Esophagus muscularis mucosa (tissue), 3 donors: ENCODE measurements around the gene PABPN1.

Experiments used
- CTCF ChIP-seq, 3 experiments: fragments of 200-600 bp in 2 of 3; fragments of 450-650 bp in 1 of 3; sonication (generic) in 2 of 3; IDR thresholded peaks; one replicate each; pipeline ENCODE4 v1.5.1; 2017 to 2019; ENCODE audit warnings: antibody characterized with exemption in 3 of 3, mild to moderate bottlenecking in 2 of 3, moderate library complexity in 1 of 3
- POLR2A ChIP-seq: fragments of 450-650 bp; IDR thresholded peaks from one replicate; pipeline ENCODE4 v1.6.1; 2017; ENCODE audit warnings: antibody characterized with exemption, moderate library complexity, mild to moderate bottlenecking, low read depth
- POLR2AphosphoS5 ChIP-seq, 2 donors: sonication (generic); formaldehyde crosslinking; IDR thresholded peaks; one replicate each; pipeline ENCODE4 v1.6.1; 2017; ENCODE audit warnings: antibody characterized with exemption in 2 of 2

DNA sequence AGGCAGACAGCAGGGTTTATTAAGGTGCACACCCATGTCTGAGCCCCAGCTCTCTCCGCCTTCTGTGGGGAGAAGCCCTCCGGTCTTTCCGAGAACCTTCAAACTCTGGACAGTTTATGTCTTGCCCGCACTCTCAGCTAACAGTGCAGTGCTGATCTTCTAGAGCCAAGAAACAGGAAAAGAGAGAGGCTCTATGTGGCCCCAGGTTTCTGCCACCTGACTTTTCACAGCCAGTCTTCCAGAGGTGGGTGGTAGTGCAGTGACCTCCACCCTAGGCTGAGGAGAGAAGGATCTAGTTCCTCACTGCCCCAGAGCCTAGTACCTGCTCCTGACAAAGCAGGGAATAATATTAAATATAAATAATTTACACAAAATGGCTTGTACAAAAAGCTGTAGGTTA, 35.4 kb downstream of the PABPN1 start:
- no peak for TF ChIP-seq CTCF (IDR thresholded peaks at IDR 0.05)
- TF ChIP-seq POLR2A: no peak
- TF ChIP-seq POLR2AphosphoS5 (IDR thresholded peaks at IDR 0.05): no peak
